ENCODE results near the gene CLPX. TPM values are rescaled to one million over a fixed set of nuclear protein-coding genes. Genes with fewer than 3 reads are reported as not detected.

CLPX gene
- total RNA-seq, 1 experiment from 2014 or later: 43.3 TPM

DNA sequence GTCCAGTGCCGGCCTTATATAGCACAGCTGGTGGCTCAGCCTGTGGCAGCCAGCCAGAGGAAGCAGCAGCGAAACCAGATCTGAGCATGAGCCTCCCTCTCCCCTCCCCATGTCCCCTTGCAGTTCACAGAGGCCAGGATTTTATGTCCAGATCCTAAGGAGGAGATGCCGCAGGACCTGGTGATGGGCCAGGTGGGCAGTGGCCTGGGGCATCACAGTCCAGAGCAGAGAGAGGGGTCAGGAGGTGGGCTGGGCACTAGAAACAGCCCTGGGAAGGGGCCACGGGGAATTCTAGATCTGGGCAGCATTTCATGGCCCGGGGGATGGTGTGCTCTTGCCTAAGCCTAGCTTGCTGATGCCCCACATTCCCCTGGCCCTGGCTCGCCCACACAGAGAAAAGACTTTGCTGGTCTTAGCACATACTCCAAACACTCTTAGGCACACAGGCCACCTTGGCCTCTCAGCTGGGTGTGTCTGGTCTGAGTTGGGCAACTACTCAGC is 26.4 kb upstream of the CLPX start:
- Histone ChIP-seq H3K4me3 (no peak overlapping the region), H3K36me3 (no peaks in the 10 kb centered on the region), H3K27me3 (no peaks in the 10 kb centered on the region), H3K9me3 (replicated peaks) (no peaks in the 10 kb centered on the region), H3K27ac (no peak overlapping the region), H3K4me1 (peaks cover 10% of the 10 kb centered on the region; the same call in 1 of the 2 replicates)
- DNase-seq: peak; percentile 78 to 87

DNA sequence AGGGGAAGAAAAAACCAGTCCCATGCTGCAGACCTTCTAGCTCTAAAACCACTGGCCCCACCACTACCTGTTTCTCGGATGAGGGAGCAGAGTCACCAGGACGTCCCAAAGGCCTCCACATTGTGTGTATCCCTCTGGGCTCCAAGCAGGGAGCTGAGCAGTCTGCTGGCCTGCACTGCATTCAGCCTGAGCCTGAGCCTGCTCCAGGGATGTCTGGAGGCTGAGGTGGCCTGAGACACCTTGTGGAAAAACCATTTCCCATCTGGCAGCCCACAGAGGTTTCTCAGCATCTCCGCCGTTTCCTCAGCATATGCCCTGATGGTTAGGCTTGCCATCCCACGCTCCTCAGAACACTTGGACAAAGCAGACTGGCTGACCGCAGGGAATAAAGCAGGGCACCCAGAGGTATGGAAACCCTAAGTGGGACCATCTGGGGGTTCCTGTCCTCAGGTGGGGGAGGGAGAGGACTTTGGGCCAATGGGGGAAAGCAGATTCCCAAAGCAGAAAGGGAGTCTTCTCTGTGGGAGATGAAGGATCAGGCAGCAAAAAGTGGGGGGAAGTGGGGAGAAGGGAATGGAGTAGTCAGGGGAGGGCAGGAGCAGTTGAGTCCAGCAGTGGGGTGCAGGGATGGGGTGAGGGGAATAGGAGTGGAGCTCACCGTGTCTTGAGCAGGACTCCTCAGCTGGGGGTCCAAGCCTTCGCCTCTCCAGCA is 25.8 kb upstream of the CLPX start, which contains the start of gene CILP:
CILP (minus strand) TSS at position 704 of the 712 bp plus-strand sequence. CDS start 1,718 bp downstream, outside the sequence.
- H3K27ac ChIP-seq: no peak within 1 kb of the TSS
- DNase-seq: no peak
- H3K4me1 ChIP-seq: peaks cover 10% of the 10 kb centered on the region; the same call in 1 of the 2 replicates
- no peaks in the 10 kb centered on the region for H3K9me3 ChIP-seq (replicated peaks)
- H3K36me3 ChIP-seq: no peaks in the 10 kb centered on the region
- H3K4me3 ChIP-seq: no peak within 1 kb of the TSS
- H3K27me3 ChIP-seq: no peaks in the 10 kb centered on the region

GRCh38 chr15:65209701-65210643 is 24.8 kb upstream of the CLPX start:
- no peak for DNase-seq
- Histone ChIP-seq H3K9me3 (replicated peaks) (no peaks in the 10 kb centered on the region), H3K4me1 (peaks cover 10% of the 10 kb centered on the region; the same call in 1 of the 2 replicates), H3K4me3 (no peak overlapping the region), H3K27ac (no peak overlapping the region), H3K27me3 (no peaks in the 10 kb centered on the region), H3K36me3 (no peaks in the 10 kb centered on the region)

DNA sequence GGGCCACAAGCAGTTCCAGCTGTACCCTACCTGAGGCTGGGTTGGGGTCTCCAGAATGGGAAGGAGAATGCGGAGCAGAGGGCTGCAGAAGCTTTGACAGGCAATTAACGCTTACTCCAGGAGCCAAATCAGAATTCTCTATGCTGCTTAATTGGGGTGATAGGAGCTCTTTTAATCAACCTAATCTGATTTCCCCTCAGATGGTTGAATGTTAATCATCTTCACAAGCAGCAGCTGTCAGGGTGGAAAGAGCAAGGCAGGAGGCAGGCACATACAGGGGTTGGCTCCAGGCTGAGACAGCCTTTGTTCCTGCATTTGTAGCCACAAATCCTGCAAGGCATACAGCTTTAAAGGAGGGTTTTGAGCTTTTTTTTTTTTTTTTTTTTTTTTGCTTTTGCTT is 23.5 kb upstream of the CLPX start:
- Histone ChIP-seq H3K9me3 (replicated peaks) (no peaks in the 10 kb centered on the region), H3K27ac (no peak overlapping the region), H3K27me3 (no peaks in the 10 kb centered on the region), H3K36me3 (no peaks in the 10 kb centered on the region), H3K4me3 (no peak overlapping the region), H3K4me1 (peaks cover 10% of the 10 kb centered on the region; the same call in 1 of the 2 replicates)
- DNase-seq: peak in 1 of 2 experiments; percentile 22

DNA sequence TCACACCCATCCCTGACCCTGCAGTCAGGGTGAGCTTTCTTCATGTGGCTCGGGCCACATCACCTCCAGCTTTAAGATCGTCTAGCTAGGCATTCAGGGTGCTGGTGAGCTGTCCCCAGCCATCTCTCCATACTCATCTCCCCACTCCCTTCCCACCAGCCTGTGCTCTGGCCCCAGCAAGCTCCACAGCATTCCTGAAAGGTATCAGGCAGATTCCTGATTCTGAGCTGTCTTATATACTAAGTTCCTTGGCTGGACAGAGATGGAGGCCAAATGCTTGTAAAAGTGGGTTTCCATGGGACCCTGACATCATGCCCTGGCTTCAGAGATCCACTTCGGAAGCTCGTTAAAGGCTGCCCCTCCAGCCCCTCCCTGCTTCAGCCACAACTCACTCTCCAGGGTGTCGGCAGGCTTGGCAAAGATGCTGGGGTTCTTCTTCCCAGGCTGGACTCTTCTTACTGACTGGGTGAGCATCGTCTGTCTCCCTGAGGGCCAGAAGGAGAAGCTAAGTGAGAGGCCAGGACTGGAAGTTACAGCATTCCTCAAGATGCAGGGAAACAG is 22.2 kb upstream of the CLPX start:
- Histone ChIP-seq H3K4me1 (peaks cover 10% of the 10 kb centered on the region; the same call in 1 of the 2 replicates), H3K27me3 (no peaks in the 10 kb centered on the region)

DNA sequence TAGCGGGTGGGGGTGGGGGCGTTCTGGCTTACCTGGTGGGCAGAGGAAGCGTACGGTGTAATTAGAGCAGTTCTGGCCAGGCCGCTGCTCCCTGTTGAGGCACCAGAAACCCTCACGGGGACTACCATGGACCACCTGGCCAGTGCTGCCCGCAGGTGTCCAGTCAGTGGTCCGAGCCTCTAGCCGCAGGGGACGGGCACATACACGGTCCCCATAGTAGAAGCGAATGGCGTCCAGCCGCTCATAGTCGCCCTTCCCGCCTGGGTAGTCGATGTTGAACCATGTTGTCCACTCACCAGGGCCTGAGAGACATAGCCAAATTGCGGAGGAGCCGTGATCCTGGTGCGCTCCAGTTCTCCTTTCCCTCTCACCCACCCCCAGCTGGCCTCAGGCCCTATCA is 21.6 kb upstream of the CLPX start:
- Histone ChIP-seq H3K27me3 (no peaks in the 10 kb centered on the region), H3K4me3 (no peak overlapping the region), H3K4me1 (peaks cover 7% of the 10 kb centered on the region; the same call in 1 of the 2 replicates), H3K9me3 (replicated peaks) (no peaks in the 10 kb centered on the region), H3K36me3 (no peaks in the 10 kb centered on the region), H3K27ac (no peak overlapping the region)
- no peak for DNase-seq

More for the DNA sequence above, 22.2 kb upstream of the CLPX start:
- H3K9me3 ChIP-seq (replicated peaks): no peaks in the 10 kb centered on the region
- H3K4me3 ChIP-seq: no peak overlapping the region
- H3K36me3 ChIP-seq: no peaks in the 10 kb centered on the region
- H3K27ac ChIP-seq: no peak overlapping the region
- no peak for DNase-seq

DNA sequence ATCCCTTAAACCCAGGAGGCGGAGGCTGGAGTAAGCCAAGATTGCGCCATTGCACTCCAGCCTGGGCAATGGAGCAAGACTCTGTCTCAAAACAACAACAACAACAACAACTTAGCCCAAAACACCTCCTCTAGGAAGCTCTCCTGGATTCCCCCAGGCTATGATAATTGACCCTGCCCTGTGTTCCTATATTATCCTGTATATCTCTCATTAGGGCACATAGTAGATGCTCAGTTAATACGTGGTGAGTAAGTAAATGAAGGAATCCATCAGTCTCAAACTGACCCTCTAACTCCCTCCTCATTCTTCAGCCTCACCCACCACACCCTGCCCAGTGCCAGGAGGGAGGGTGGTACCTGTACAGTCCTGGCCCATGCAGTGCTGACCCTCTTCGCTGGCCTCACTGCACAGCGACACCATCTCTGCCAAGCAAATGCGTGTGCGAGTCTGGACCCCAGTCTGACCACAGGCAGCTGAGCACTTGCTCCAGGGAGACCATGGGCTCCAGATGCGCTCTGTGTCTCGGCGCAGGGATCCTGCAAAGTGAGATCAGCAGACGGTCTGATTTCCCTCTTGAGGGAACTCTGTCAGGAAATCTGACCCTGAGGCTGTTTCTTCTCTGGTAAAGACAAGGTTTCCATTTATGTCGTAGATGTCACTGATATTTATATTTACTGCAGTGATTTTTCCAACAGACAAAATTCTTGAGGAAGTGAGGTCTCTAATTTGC is 20.0 kb upstream of the CLPX start:
- Histone ChIP-seq H3K4me1 (no peaks in the 10 kb centered on the region), H3K4me3 (no peak overlapping the region), H3K27ac (no peak overlapping the region), H3K36me3 (no peaks in the 10 kb centered on the region), H3K9me3 (replicated peaks) (no peaks in the 10 kb centered on the region), H3K27me3 (no peaks in the 10 kb centered on the region)
- DNase-seq: no peak

DNA sequence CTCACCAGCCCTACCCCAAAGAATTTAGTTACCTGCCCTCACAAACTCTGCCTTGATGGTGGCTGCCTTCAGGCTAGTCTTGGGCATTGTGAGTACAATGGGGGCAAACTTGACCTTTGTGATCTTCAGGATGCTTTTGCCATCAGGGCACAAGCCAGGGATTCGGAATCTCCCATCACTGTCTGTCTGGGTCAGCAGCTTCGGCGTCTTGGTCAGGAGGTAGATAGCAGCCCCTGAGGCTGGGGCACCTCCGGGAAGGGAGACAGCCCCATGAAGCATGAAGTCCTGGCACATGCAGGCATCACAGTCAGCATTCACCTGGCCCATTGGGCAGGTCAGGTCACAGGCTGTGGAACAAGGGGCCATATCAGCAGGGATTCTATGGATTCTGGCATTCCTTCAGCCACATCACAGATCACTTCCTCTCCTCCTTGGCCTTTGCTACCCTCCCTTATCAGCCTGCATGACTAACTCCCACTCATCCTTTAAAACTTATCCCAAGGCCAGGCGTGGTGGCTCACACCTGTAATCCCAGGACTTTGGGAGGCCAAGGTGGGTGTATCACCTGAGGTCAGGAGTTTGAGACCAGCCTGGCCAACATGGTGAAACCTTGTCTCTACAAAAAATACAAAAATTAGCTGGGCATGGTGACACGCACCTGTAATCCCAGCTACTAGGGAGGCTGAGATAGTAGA is 19.2 kb upstream of the CLPX start:
- Histone ChIP-seq H3K27ac (no peak overlapping the region), H3K4me3 (no peak overlapping the region), H3K4me1 (no peaks in the 10 kb centered on the region), H3K36me3 (no peaks in the 10 kb centered on the region), H3K9me3 (replicated peaks) (no peaks in the 10 kb centered on the region), H3K27me3 (no peaks in the 10 kb centered on the region)
- DNase-seq: no peak

DNA sequence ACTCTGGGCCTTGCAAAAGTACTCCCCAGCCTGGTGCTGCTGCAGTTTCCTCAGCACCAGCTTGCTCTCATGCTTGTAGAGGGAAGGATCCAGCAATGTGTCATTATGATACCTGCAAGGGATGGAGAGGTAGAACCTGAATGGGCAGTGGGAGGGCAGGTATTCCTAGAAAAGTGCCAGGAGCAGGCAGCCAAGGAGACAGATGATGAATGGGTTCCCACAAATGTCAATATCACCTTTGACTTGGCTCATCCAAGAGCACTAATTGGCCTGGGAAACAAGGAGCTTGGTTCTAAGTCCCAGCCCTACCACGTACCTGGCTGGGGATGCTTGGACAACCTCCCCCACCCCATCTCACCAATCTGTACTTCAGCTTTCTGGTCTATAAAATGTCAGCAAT is 16.8 kb upstream of the CLPX start:
- no peaks in the 10 kb centered on the region for H3K36me3 ChIP-seq
- no peak for DNase-seq
- no peak overlapping the region for H3K4me3 ChIP-seq
- H3K4me1 ChIP-seq: no peaks in the 10 kb centered on the region
- H3K27me3 ChIP-seq: no peaks in the 10 kb centered on the region
- no peaks in the 10 kb centered on the region for H3K9me3 ChIP-seq (replicated peaks)
- H3K27ac ChIP-seq: no peak overlapping the region

GRCh38 chr15:65198571-65198970 is 13.4 kb upstream of the CLPX start:
- DNase-seq: no peak
- Histone ChIP-seq H3K9me3 (replicated peaks) (no peaks in the 10 kb centered on the region), H3K36me3 (no peaks in the 10 kb centered on the region), H3K27ac (no peak overlapping the region), H3K4me3 (no peak overlapping the region), H3K4me1 (no peaks in the 10 kb centered on the region), H3K27me3 (no peaks in the 10 kb centered on the region)

- H3K4me1 ChIP-seq: no peaks in the 10 kb centered on the region
- no peaks in the 10 kb centered on the region for H3K27me3 ChIP-seq
- H3K36me3 ChIP-seq: no peaks in the 10 kb centered on the region
- H3K9me3 ChIP-seq (replicated peaks): no peaks in the 10 kb centered on the region
- H3K4me3 ChIP-seq: no peak overlapping the region
- no peak for DNase-seq
- no peak overlapping the region for H3K27ac ChIP-seq
These were observed 12.1 kb upstream of the CLPX start for GRCh38 chr15:65197337-65197645.

GRCh38 chr15:65196637-65197336 is 11.6 kb upstream of the CLPX start:
- Histone ChIP-seq H3K4me1 (no peaks in the 10 kb centered on the region), H3K36me3 (no peaks in the 10 kb centered on the region), H3K9me3 (replicated peaks) (no peaks in the 10 kb centered on the region), H3K27me3 (no peaks in the 10 kb centered on the region), H3K4me3 (no peak overlapping the region), H3K27ac (no peak overlapping the region)
- no peak for DNase-seq

DNA sequence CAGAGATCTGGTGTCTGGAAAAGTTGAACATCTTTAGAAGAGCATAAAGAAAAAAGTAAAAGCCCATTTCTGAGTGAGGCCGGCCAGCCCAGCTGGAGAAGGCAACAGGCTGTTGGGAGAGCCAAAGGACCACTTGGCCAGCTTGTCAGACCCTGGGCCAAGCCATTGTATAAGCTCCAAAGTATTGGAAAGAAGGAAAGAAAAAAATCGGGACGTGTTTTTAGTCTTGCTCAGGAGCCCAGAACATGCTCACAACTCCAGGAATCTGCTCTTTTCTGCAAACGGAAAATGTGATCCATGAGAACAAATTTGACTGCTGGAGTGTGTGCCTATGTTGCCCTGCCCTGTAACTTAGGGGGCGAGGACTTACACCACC is 10.4 kb upstream of the CLPX start:
- H3K27me3 ChIP-seq: no peaks in the 10 kb centered on the region
- H3K9me3 ChIP-seq (replicated peaks): no peaks in the 10 kb centered on the region
- DNase-seq: no peak
- H3K36me3 ChIP-seq: no peaks in the 10 kb centered on the region
- no peak overlapping the region for H3K27ac ChIP-seq
- no peaks in the 10 kb centered on the region for H3K4me1 ChIP-seq
- no peak overlapping the region for H3K4me3 ChIP-seq

Data from SJCRH30 (cell line).